ENCODE results near the gene NUDT13.

The NUDT13 gene

GRCh38 chr10:73092830-73093229 lies 17.4 kb upstream of the NUDT13 start:
- TF ChIP-seq CTCF (IDR thresholded peaks at IDR 0.05; ENCODE audit: low read depth, low read length, missing control alignments) = no peak
- DNase-seq (ENCODE audit: extremely low read depth, low read depth) = no peak
- H3K4me3 ChIP-seq (replicated peaks; ENCODE audit: low read depth, low read length) = no peak overlapping the region

- TF ChIP-seq CTCF (IDR thresholded peaks at IDR 0.05; ENCODE audit: low read depth, low read length, missing control alignments) = no peak
- no peak for DNase-seq (ENCODE audit: extremely low read depth, low read depth)
- peak overlapping the region; percentile 99 for H3K4me3 ChIP-seq (replicated peaks; ENCODE audit: low read depth, low read length)
Observed at GRCh38 chr10:73093922-73094850, 16.1 kb upstream of the NUDT13 start.

GRCh38 chr10:73094986-73095480 lies 15.2 kb upstream of the NUDT13 start:
- peak overlapping the region; percentile 99 for H3K4me3 ChIP-seq (replicated peaks; ENCODE audit: low read depth, low read length)
- no peak for DNase-seq (ENCODE audit: extremely low read depth, low read depth)
- no peak for TF ChIP-seq CTCF (IDR thresholded peaks at IDR 0.05; ENCODE audit: low read depth, low read length, missing control alignments)

- TF ChIP-seq CTCF (IDR thresholded peaks at IDR 0.05; ENCODE audit: low read depth, low read length, missing control alignments) = no peak
- peak overlapping the region; percentile 99 for H3K4me3 ChIP-seq (replicated peaks; ENCODE audit: low read depth, low read length)
- no peak for DNase-seq (ENCODE audit: extremely low read depth, low read depth)
Observed at GRCh38 chr10:73095481-73096021, 14.7 kb upstream of the NUDT13 start.

- TF ChIP-seq CTCF (IDR thresholded peaks at IDR 0.05; ENCODE audit: low read depth, low read length, missing control alignments) = no peak
- H3K4me3 ChIP-seq (replicated peaks; ENCODE audit: low read depth, low read length) = peak overlapping the region; percentile 99
- DNase-seq (ENCODE audit: extremely low read depth, low read depth) = no peak
Observed at GRCh38 chr10:73096041-73096448, 14.2 kb upstream of the NUDT13 start.

GRCh38 chr10:73096449-73097304 lies 13.6 kb upstream of the NUDT13 start, which contains the start of gene P4HA1:
Gene P4HA1, minus strand, starts transcription at chr10:73096866. Its CDS starts 21,983 bp downstream, at chr10:73074883.
- TF ChIP-seq CTCF (IDR thresholded peaks at IDR 0.05; ENCODE audit: low read depth, low read length, missing control alignments) = peak; percentile 65
- peak within 1 kb of the TSS; percentile 99 for H3K4me3 ChIP-seq (replicated peaks; ENCODE audit: low read depth, low read length)
- peak; percentile 72 for DNase-seq (ENCODE audit: extremely low read depth, low read depth)

All from HFF-Myc (cell line).